Keratinocyte (primary cell): ENCODE measurements around the gene PRRC1. TPM values are rescaled to one million over a fixed set of nuclear protein-coding genes. Genes with fewer than 3 reads are reported as not detected.

Source experiments
- DNase-seq: peaks from one replicate; pipeline ENCODE4 v3.0.0-alpha.2; 2011; ENCODE audit warnings: low read depth, missing footprints, low spot score
- FAIRE-seq: peaks from 2 replicates; lab custom pipeline; 2011; peaks lifted over from hg19 to GRCh38; lab: Jason Lieb, UNC
- H2AFZ ChIP-seq: 2 replicates; pipeline ENCODE4 v1.6.0; 2012; ENCODE audit warnings: low read length, control low read depth, inconsistent platforms; ENCODE audit not compliant: control insufficient read depth
- H3K27ac ChIP-seq: 2 replicates; pipeline ENCODE4 v1.5.1; 2011; ENCODE audit warnings: low read length; ENCODE audit not compliant: control insufficient read depth, insufficient read depth
- H3K27me3 ChIP-seq: 3 replicates; pipeline ENCODE4 v1.6.0; 2011; ENCODE audit warnings: low read length; ENCODE audit not compliant: control insufficient read depth, insufficient read depth; ENCODE audit errors: extremely low read depth
- H3K36me3 ChIP-seq, 2 experiments: 2 replicates in 1 of 2; 3 replicates in 1 of 2; pipeline ENCODE4 v1.5.1; 2011; ENCODE audit warnings: low read length in 2 of 2, mild to moderate bottlenecking in 1 of 2; ENCODE audit not compliant: control insufficient read depth in 2 of 2, insufficient read depth in 2 of 2; ENCODE audit errors: extremely low read depth in 1 of 2
- H3K4me1 ChIP-seq: 3 replicates; pipeline ENCODE4 v1.5.1; 2011; ENCODE audit warnings: low read length; ENCODE audit not compliant: control insufficient read depth, insufficient read depth; ENCODE audit errors: extremely low read depth
- H3K4me2 ChIP-seq: 3 replicates; pipeline ENCODE4 v1.6.0; 2011; ENCODE audit warnings: low read depth, low read length; ENCODE audit not compliant: control insufficient read depth, insufficient read depth; ENCODE audit errors: extremely low read depth
- H3K4me3 ChIP-seq, 3 experiments: fragments of 200-600 bp in 1 of 3; sonication (generic) in 1 of 3; 2 replicates in 2 of 3; 3 replicates in 1 of 3; pipeline ENCODE4 v1.5.1; 2011 to 2016; ENCODE audit warnings: low read length in 3 of 3, mild to moderate bottlenecking in 3 of 3, control low read depth in 2 of 3, inconsistent platforms in 1 of 3, low read depth in 1 of 3, mixed read lengths in 1 of 3, mixed run types in 1 of 3, moderate library complexity in 1 of 3; ENCODE audit not compliant: control insufficient read depth in 2 of 3, insufficient read depth in 2 of 3; ENCODE audit errors: extremely low read depth in 1 of 3
- H3K79me2 ChIP-seq: 2 replicates; pipeline ENCODE4 v1.6.0; 2012; ENCODE audit warnings: low read length; ENCODE audit not compliant: control insufficient read depth, insufficient read depth
- H3K9ac ChIP-seq: 3 replicates; pipeline ENCODE4 v1.6.0; 2011; ENCODE audit warnings: low read length; ENCODE audit not compliant: control insufficient read depth, insufficient read depth; ENCODE audit errors: extremely low read depth
- H3K9me1 ChIP-seq: 3 replicates; pipeline ENCODE4 v1.6.0; 2011; ENCODE audit warnings: low read length; ENCODE audit not compliant: control insufficient read depth, insufficient read depth; ENCODE audit errors: extremely low read depth
- H3K9me3 ChIP-seq: 2 replicates; pipeline ENCODE4 v1.5.1; 2012; ENCODE audit warnings: low read depth, low read length; ENCODE audit not compliant: control insufficient read depth
- H4K20me1 ChIP-seq: 3 replicates; pipeline ENCODE4 v1.6.0; 2011; ENCODE audit warnings: low read length; ENCODE audit not compliant: control insufficient read depth, insufficient read depth; ENCODE audit errors: extremely low read depth
- EZH2 ChIP-seq: IDR thresholded peaks from one replicate; pipeline ENCODE4 v1.6.1; 2012; ENCODE audit warnings: inconsistent platforms, mild to moderate bottlenecking, low read length, moderate library complexity
- dilution Hi-C: fragments of 300-500 bp; cut with MboI; formaldehyde crosslinking; loops from one replicate; pipeline ENCODE4 v1.7.0; 2020; ENCODE audit warnings: low sequenced_read_pairs; ENCODE audit not compliant: extremely low pct_ligation_motif_present
- polyA plus RNA-seq, 5 experiments: library from polyadenylated mRNA; depleted of rRNA in 3 of 5; stranded (reverse) in 3 of 5; stranded (forward) in 1 of 5; unstranded in 1 of 5; fragments of >200 nt; gene quantifications; 1 replicate in 1 of 5; 2 replicates in 3 of 5; 3 replicates in 1 of 5; pipeline versions ENCODE4 v1.2.1 to v1.2.3, GENCODE V29; 2011 to 2012; ENCODE audit warnings: missing spikeins in 2 of 5, low read depth in 1 of 5, low replicate concordance in 1 of 5
- TF ChIP-seq, protein P1 (sequence below), 3 experiments: IDR thresholded peaks in 1 of 3; conservative IDR thresholded peaks in 1 of 3; optimal IDR thresholded peaks in 1 of 3; 2 replicates in 2 of 3; 3 replicates in 1 of 3; pipeline versions ENCODE3 to v1.5.1; 2011; ENCODE audit warnings: low read length in 3 of 3, mild to moderate bottlenecking in 3 of 3, moderate library complexity in 2 of 3, control low read depth in 1 of 3, inconsistent platforms in 1 of 3; ENCODE audit not compliant: insufficient read depth in 2 of 3; ENCODE audit errors: extremely low read depth in 1 of 3

Gene PRRC1
- polyA plus RNA-seq, 1 donor (not counting 4 experiments of a cell fraction or from before 2014, with no cell fraction given): 48.6 TPM

GRCh38 chr5:127556609-127557334, 39.3 kb downstream of the PRRC1 start:
- no peak overlapping the region for H3K4me3 ChIP-seq
- H4K20me1 ChIP-seq: no peaks in the 10 kb centered on the region
- FAIRE-seq: no peak
- H3K4me1 ChIP-seq: no peaks in the 10 kb centered on the region
- no peak overlapping the region for H3K4me2 ChIP-seq
- H2AFZ ChIP-seq: no peak overlapping the region
- TF ChIP-seq, protein P1, sequence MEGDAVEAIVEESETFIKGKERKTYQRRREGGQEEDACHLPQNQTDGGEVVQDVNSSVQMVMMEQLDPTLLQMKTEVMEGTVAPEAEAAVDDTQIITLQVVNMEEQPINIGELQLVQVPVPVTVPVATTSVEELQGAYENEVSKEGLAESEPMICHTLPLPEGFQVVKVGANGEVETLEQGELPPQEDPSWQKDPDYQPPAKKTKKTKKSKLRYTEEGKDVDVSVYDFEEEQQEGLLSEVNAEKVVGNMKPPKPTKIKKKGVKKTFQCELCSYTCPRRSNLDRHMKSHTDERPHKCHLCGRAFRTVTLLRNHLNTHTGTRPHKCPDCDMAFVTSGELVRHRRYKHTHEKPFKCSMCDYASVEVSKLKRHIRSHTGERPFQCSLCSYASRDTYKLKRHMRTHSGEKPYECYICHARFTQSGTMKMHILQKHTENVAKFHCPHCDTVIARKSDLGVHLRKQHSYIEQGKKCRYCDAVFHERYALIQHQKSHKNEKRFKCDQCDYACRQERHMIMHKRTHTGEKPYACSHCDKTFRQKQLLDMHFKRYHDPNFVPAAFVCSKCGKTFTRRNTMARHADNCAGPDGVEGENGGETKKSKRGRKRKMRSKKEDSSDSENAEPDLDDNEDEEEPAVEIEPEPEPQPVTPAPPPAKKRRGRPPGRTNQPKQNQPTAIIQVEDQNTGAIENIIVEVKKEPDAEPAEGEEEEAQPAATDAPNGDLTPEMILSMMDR (optimal IDR thresholded peaks at IDR 0.05 in 1 of 3, IDR thresholded peaks at IDR 0.05 in 1 of 3, conservative IDR thresholded peaks at IDR 0.05 in 1 of 3; ENCODE audit: extremely low read depth in 1 of 3, insufficient read depth in 2 of 3, low read length in 3 of 3): no peak
- no peak for TF ChIP-seq EZH2
- H3K9me3 ChIP-seq: no peaks in the 10 kb centered on the region
- H3K27ac ChIP-seq: no peak overlapping the region
- H3K9ac ChIP-seq: no peak overlapping the region
- no peaks in the 10 kb centered on the region for H3K27me3 ChIP-seq
- no peaks in the 10 kb centered on the region for H3K79me2 ChIP-seq
- DNase-seq: no peak
- peaks cover 5 to 7% of the 10 kb centered on the region in 2 experiments for H3K36me3 ChIP-seq
- no peaks in the 10 kb centered on the region for H3K9me1 ChIP-seq
- dilution Hi-C loops: no loop called here

DNA sequence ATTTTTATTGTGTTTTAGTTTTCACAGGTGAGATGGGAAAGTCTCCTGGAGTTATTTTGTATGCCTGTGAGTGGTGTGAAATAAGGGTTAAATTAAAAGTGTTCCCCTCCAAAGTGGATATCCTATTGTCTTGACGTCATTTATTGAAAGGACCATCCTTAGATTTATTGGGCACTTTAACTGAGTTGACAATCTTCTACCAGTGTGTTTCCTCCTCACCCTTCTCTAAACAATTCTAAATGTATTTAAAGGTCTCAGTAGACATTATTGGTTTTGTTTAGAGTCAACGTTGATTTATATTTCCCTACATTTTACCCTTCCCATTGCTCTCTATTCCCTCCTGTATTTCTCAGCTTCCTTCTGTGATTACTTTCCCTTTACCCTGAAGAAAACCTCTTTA, 40.8 kb downstream of the PRRC1 start:
- TF ChIP-seq, protein P1 (optimal IDR thresholded peaks at IDR 0.05 in 1 of 3, IDR thresholded peaks at IDR 0.05 in 1 of 3, conservative IDR thresholded peaks at IDR 0.05 in 1 of 3; ENCODE audit: extremely low read depth in 1 of 3, insufficient read depth in 2 of 3, low read length in 3 of 3): no peak
- no peak for TF ChIP-seq EZH2
- Histone ChIP-seq H3K4me2 (no peak overlapping the region), H2AFZ (no peak overlapping the region), H3K9me1 (no peaks in the 10 kb centered on the region), H3K4me1 (no peaks in the 10 kb centered on the region), H3K9me3 (no peaks in the 10 kb centered on the region), H3K9ac (no peak overlapping the region), H3K27ac (no peak overlapping the region), H3K36me3 (peaks cover 3 to 7% of the 10 kb centered on the region in 2 experiments), H3K79me2 (no peaks in the 10 kb centered on the region), H3K27me3 (no peaks in the 10 kb centered on the region), H4K20me1 (no peaks in the 10 kb centered on the region), H3K4me3 (no peak overlapping the region)
- FAIRE-seq (no peak), DNase-seq (no peak)
- dilution Hi-C loops: no loop called here
